ENCODE measurements around the gene TSPAN5.

The TSPAN5 gene

DNA sequence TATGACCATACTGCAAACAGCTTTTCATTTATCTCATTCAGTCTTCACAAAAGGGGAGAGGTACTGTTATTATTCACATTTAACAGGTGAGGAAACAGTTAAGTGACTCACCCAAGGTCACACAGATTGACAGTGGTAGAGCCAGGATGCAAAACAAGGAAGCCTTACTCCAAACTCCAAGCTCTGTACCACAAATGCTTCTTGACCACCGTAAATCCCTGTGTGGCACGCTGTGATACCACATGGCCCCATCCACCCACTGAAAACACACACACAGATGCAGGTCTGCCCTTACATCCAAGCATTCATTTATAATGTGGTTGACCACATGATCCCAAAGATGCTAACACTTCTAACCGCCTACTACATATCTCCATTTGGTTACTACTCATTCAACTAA lies 129.5 kb downstream of the TSPAN5 start:
- Histone ChIP-seq H3K4me1 (ENCODE audit: control insufficient read depth, insufficient read depth, low read length) (no peaks in the 10 kb centered on the region), H3K9me3 (ENCODE audit: control insufficient read depth, insufficient read depth, low read depth, low read length) (no peaks in the 10 kb centered on the region), H3K36me3 (ENCODE audit: control insufficient read depth in 2 of 2, insufficient read depth in 1 of 2, low read length in 2 of 2) (no peaks in the 10 kb centered on the region), H3K27ac (ENCODE audit: extremely low read depth, low read depth, low read length) (no peak overlapping the region), H3K4me3 (ENCODE audit: low read depth, low read length) (no peak overlapping the region)
- TF ChIP-seq ZNF121 (tag by site-specific recombination; IDR thresholded peaks at IDR 0.05) (no peak), HOXC10 (CRISPR knock-in tag; IDR thresholded peaks at IDR 0.05) (no peak), ZFP37 (tag by site-specific recombination; IDR thresholded peaks at IDR 0.05) (no peak), ZIC2 (tag by site-specific recombination; IDR thresholded peaks at IDR 0.05) (no peak), ZNF596 (tag by site-specific recombination; IDR thresholded peaks at IDR 0.05) (no peak), ZNF501 (tag by site-specific recombination; IDR thresholded peaks at IDR 0.05) (no peak), ZNF19 (tag by site-specific recombination; IDR thresholded peaks at IDR 0.05; ENCODE audit: low read depth) (no peak), ZNF571 (tag by site-specific recombination; IDR thresholded peaks at IDR 0.05) (no peak), ZNF585B (tag by site-specific recombination; IDR thresholded peaks at IDR 0.05) (no peak), ZBTB48 (tag by site-specific recombination; IDR thresholded peaks at IDR 0.05) (no peak), ZNF140 (tag by site-specific recombination; IDR thresholded peaks at IDR 0.05) (no peak)
- TF ChIP-seq, protein P1, sequence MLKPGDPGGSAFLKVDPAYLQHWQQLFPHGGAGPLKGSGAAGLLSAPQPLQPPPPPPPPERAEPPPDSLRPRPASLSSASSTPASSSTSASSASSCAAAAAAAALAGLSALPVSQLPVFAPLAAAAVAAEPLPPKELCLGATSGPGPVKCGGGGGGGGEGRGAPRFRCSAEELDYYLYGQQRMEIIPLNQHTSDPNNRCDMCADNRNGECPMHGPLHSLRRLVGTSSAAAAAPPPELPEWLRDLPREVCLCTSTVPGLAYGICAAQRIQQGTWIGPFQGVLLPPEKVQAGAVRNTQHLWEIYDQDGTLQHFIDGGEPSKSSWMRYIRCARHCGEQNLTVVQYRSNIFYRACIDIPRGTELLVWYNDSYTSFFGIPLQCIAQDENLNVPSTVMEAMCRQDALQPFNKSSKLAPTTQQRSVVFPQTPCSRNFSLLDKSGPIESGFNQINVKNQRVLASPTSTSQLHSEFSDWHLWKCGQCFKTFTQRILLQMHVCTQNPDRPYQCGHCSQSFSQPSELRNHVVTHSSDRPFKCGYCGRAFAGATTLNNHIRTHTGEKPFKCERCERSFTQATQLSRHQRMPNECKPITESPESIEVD (tag by site-specific recombination; IDR thresholded peaks at IDR 0.05), result no peak
- ChIA-PET CTCF (interaction anchor here (1.2 kb wide), 1 partner anchor 22 kb away, joined by 4 read pairs; no protein-coding TSS in a partner anchor), POLR2A (no interaction called here)

DNA sequence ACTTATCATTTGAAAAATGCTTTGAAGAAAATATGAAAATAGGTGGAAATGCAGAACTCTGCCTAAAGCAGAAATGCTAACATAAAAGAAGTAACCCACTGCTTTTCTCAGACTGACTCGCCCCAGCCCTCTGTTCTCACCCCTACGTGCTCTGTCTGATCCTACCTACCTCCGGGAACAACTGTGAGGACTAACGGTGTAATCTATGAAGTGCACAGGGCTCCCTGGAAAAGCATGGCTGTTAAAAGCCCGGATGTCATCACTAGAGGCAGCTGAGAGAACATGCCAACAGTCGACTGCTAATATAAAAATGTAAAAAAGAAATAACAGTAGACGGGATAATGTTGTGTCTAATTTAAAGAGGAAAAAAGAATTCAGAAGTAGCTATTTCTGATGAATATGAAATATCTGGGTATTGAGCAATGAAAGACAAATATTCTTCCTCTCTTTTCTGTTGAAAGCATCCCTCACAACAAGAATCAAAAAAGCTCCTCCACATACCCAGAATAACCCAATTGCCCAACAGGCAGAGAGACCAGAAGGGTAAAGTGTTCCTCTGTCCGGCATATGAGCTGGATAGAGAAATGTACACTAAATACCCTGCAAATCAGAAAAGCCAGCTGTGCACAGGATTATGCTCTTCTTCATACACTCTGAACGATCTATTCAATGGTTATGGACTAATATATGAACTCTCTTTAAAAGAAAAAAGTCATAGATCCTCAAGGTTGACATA lies 130.7 kb downstream of the TSPAN5 start:
- TF ChIP-seq, protein P2, sequence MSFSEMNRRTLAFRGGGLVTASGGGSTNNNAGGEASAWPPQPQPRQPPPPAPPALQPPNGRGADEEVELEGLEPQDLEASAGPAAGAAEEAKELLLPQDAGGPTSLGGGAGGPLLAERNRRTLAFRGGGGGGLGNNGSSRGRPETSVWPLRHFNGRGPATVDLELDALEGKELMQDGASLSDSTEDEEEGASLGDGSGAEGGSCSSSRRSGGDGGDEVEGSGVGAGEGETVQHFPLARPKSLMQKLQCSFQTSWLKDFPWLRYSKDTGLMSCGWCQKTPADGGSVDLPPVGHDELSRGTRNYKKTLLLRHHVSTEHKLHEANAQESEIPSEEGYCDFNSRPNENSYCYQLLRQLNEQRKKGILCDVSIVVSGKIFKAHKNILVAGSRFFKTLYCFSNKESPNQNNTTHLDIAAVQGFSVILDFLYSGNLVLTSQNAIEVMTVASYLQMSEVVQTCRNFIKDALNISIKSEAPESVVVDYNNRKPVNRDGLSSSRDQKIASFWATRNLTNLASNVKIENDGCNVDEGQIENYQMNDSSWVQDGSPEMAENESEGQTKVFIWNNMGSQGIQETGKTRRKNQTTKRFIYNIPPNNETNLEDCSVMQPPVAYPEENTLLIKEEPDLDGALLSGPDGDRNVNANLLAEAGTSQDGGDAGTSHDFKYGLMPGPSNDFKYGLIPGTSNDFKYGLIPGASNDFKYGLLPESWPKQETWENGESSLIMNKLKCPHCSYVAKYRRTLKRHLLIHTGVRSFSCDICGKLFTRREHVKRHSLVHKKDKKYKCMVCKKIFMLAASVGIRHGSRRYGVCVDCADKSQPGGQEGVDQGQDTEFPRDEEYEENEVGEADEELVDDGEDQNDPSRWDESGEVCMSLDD (tag by site-specific recombination; IDR thresholded peaks at IDR 0.05), result no peak
- TF ChIP-seq, protein P3, sequence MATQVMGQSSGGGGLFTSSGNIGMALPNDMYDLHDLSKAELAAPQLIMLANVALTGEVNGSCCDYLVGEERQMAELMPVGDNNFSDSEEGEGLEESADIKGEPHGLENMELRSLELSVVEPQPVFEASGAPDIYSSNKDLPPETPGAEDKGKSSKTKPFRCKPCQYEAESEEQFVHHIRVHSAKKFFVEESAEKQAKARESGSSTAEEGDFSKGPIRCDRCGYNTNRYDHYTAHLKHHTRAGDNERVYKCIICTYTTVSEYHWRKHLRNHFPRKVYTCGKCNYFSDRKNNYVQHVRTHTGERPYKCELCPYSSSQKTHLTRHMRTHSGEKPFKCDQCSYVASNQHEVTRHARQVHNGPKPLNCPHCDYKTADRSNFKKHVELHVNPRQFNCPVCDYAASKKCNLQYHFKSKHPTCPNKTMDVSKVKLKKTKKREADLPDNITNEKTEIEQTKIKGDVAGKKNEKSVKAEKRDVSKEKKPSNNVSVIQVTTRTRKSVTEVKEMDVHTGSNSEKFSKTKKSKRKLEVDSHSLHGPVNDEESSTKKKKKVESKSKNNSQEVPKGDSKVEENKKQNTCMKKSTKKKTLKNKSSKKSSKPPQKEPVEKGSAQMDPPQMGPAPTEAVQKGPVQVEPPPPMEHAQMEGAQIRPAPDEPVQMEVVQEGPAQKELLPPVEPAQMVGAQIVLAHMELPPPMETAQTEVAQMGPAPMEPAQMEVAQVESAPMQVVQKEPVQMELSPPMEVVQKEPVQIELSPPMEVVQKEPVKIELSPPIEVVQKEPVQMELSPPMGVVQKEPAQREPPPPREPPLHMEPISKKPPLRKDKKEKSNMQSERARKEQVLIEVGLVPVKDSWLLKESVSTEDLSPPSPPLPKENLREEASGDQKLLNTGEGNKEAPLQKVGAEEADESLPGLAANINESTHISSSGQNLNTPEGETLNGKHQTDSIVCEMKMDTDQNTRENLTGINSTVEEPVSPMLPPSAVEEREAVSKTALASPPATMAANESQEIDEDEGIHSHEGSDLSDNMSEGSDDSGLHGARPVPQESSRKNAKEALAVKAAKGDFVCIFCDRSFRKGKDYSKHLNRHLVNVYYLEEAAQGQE (tag by site-specific recombination; IDR thresholded peaks at IDR 0.05), result no peak
- TF ChIP-seq ZNF394 (tag by site-specific recombination; IDR thresholded peaks at IDR 0.05; ENCODE audit: borderline replicate concordance) (no peak), ZNF624 (tag by site-specific recombination; IDR thresholded peaks at IDR 0.05) (no peak), ZNF24 (tag by site-specific recombination; IDR thresholded peaks at IDR 0.05) (no peak), ZNF777 (tag by site-specific recombination; IDR thresholded peaks at IDR 0.05; ENCODE audit: borderline replicate concordance) (no peak), ZNF664 (tag by site-specific recombination; IDR thresholded peaks at IDR 0.05) (no peak), ZBTB7A (tag by site-specific recombination; IDR thresholded peaks at IDR 0.05; ENCODE audit: low read depth) (no peak), ZNF544 (tag by site-specific recombination; IDR thresholded peaks at IDR 0.05) (no peak), MEIS1 (CRISPR knock-in tag; IDR thresholded peaks at IDR 0.05; ENCODE audit: borderline replicate concordance) (no peak)
- CTCF ChIA-PET, result no interaction called here

More for the DNA sequence above, 130.7 kb downstream of the TSPAN5 start:
- Histone ChIP-seq H3K4me1 (ENCODE audit: control insufficient read depth, insufficient read depth, low read length) (no peaks in the 10 kb centered on the region), H3K27ac (ENCODE audit: extremely low read depth, low read depth, low read length) (no peak overlapping the region), H3K4me3 (ENCODE audit: low read depth, low read length) (no peak overlapping the region), H3K36me3 (ENCODE audit: control insufficient read depth in 2 of 2, insufficient read depth in 1 of 2, low read length in 2 of 2) (no peaks in the 10 kb centered on the region), H3K9me3 (ENCODE audit: control insufficient read depth, insufficient read depth, low read depth, low read length) (no peaks in the 10 kb centered on the region)
- POLR2A ChIA-PET, result no interaction called here

Measured in HEK293 (cell line).